ENCODE data around the gene STING1. TPM values are rescaled to one million over a fixed set of nuclear protein-coding genes. Genes with fewer than 3 reads are reported as not detected.
"Not testable (repeated sequence)": the region's sequence is repeated elsewhere in the genome, so short reads cannot be mapped to it uniquely, and the experiment has no call there.

The STING1 gene
- total RNA-seq, 1 donor from 2014 or later: 85.3 TPM

- no peak for DNase-seq (ENCODE audit: low spot score)
- intact Hi-C loops (cut with DNase I): no loop called here
These were observed 35.4 kb downstream of the STING1 start for GRCh38 chr5:139446956-139447779.

- no peak for DNase-seq (ENCODE audit: low spot score)
- intact Hi-C loops (cut with DNase I): no loop called here
These were observed 37.0 kb downstream of the STING1 start for GRCh38 chr5:139445325-139446170.

DNA sequence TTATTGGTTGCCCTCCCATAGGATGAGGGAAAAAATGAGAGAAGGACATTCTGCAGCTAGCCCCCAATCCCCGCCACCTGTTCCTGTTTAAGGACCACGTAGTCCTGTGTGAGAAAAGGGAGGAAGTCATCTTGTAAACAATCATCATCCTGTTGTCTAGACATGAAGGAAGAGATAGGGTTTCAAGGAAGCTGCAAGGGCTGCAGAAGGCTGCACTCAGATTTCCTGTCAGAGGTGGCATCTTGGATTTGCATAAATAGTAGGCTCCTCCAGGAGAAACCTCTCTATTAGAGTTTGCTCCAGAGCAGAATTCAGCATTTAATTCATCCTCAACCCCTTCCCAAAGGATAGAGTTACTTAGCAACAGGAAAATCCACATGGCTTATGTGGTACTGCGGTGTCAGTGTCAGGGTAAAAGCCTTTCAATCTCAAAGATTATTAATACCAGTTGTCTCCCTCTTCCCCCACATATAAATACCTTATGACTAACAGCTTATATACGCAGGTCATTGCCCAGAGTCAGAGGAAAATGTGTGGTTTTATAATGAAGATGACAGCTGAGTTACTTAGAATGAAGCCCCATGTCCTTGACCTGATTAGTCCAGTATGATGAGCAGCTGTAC lies 38.6 kb downstream of the STING1 start:
- DNase-seq (ENCODE audit: low spot score): no peak
- intact Hi-C loops (cut with DNase I): loop anchor here (5.0 kb wide), 1 partner anchor 38 kb away; the partner anchor contains the start of gene STING1

- DNase-seq (ENCODE audit: low spot score): not testable (repeated sequence)
- intact Hi-C loops (cut with DNase I): loop anchor here (5.0 kb wide), 1 partner anchor 42 kb away; the partner anchor contains the start of gene STING1
These were observed 42.1 kb downstream of the STING1 start for GRCh38 chr5:139440416-139440815.

DNA sequence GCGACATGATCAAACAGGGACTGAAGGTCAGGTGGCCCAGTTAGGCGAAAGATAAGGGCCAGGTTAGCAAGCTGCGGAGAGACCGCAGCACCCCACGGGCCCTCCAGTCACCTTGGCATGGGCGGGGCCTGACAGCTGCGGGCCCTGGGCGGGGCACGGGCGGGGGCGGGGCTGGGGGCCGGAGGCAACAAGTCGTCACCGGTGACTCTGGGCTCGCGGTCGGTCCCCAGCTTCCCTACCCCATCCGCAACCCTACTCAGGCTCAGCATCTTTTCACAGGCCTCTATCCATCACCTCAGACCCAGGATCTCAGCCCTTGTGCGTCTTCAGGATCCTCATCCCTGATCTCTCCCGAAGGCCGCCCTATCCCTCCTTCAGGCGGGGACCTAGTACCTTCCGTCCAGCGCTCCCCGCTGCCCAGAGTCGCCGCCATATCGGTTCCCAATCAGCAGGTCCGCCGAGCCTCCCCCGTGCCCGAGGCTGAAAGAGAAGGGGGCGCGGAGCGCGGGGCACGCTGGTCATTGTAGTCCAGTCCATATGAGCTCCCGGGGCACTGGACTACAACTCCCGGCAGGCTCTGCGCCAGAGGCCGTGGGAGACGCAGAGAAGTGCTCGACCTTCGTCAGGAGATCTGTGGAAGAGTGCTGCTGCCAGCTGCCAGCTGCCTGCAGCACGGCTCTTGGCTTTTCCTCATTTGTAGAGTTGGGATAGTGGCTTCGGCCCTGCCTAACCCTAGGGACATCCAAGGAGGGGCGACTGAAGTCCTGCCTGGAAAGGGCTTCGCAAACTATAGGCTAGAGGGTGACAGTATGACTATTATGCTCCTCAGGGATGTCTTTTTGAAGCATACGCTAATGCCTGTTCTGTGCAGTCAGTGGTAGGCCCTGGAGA lies 43.3 kb downstream of the STING1 start, which contains the start of gene DNAJC18:
Gene DNAJC18, minus strand, starts transcription at position 513 of the 891 bp plus-strand sequence. Its CDS starts 80 bp downstream, at position 433.
- DNase-seq (ENCODE audit: low spot score): peak; percentile 97
- intact Hi-C loops (cut with DNase I): loop anchor here (5.0 kb wide), 1 partner anchor 78 kb away; no protein-coding TSS in a partner anchor

DNA sequence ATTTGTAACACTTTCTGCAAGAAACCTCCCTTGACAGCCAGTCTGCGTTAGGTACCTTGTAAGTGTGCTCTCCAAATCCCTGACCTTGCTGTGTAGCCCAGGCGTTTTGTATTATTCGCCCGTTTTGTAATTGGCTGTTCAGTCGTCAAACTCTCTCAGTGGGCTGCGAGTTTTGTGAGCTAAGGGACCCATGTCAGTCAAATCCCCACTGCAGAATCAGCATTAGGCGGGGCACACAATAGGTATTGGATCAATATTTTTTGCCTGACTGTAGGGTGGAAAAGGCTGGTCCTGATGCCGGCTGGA lies 43.9 kb downstream of the STING1 start:
- intact Hi-C loops (cut with DNase I): loop anchor here (5.0 kb wide), 1 partner anchor 79 kb away; no protein-coding TSS in a partner anchor
- DNase-seq (ENCODE audit: low spot score): no peak

DNA sequence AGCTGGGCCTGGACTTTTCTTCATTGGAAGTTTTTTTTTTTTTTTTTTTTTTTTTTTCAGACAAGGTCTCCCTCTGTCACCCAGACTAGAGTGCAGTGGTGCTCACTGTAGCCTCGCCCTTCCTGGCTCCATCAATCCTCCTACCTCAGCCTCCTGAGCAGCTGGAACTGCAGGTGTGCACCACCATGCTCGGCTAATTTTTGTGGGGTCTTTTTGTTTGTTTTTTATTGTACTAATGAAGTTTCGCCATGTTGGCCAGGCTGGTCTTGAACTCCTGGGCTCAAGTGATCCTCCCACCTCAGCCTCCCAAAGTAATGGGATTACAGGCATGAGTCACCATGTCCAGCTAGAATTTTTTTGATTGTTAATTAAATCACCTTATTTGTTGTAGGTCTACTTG lies 46.9 kb downstream of the STING1 start:
- intact Hi-C loops (cut with DNase I): loop anchor here (5.0 kb wide), 1 partner anchor 82 kb away; no protein-coding TSS in a partner anchor
- DNase-seq (ENCODE audit: low spot score): no peak

- no peak for DNase-seq (ENCODE audit: low spot score)
- intact Hi-C loops (cut with DNase I): no loop called here
These were observed 50.9 kb downstream of the STING1 start for GRCh38 chr5:139431706-139432105.

DNA sequence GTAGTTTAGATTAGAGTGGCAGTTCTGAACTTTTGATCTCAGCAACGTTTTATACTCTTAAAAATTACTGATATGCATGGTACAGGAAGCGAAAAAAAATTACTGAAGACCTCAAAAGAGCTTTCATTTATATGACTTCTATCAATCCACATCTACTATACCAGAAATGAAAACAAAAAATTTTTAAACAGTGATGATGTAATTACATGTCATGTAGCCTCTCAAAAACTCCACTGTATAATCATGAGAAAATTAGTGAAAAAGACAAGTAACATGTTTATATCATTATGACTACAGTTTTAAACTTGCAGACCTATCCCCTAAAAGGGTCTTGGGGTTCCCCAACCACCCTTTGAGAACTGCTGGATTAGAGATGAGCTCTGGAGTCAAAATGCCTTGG lies 52.5 kb downstream of the STING1 start:
- intact Hi-C loops (cut with DNase I): no loop called here
- no peak for DNase-seq (ENCODE audit: low spot score)

DNA sequence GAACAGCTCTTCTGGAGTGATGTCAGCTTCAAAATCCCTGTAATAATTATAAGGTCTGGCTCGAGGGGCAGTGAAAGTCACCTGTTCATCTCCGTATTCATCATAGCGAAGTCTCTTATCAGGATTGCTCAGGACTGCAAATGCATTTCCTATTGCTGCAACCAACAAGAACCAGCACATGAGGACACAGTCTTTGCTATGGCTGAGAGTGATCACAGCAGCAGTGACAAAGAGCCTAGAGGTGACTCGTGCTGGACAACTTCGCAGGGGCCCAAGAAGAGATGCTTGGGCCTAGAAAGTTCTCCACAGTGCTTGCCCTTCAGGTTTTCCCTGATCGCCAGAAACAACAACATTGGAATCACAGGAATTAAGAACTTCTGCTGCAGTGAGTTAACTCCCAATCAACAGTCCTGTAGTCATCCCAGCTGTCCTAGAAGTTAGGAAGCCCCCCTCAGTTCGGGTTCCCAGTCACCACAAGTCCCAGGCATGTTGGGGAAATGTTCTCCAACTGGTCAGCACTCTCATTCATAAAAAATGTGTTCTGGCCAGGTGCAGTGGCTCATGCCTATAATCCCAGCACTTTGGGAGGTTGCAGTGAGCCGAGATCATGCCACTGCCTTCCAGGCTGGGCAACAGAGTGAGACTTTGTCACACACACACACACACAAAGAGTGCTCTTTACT lies 56.2 kb downstream of the STING1 start:
- intact Hi-C loops (cut with DNase I): loop anchor here (10.0 kb wide), 1 partner anchor 338 kb away; no protein-coding TSS in a partner anchor
- DNase-seq (ENCODE audit: low spot score): no peak

Other genes with a start within 250 kb of the STING1 start
- gene MATR3, start 189.0 kb downstream of the STING1 start, total RNA-seq: 170 TPM
- gene PAIP2, start 140.9 kb downstream of the STING1 start, total RNA-seq: 133 TPM
- gene SLC23A1, start 99.5 kb downstream of the STING1 start, total RNA-seq: not detected
- gene MZB1, start 92.8 kb downstream of the STING1 start, total RNA-seq: 0.51 TPM
- gene PROB1, start 87.7 kb downstream of the STING1 start, total RNA-seq: 34.7 TPM
- 12.4 TPM for gene SPATA24, start 78.7 kb downstream of the STING1 start, total RNA-seq
- gene DNAJC18, start 43.2 kb downstream of the STING1 start, total RNA-seq: 20.3 TPM
- 20.1 TPM for gene ECSCR, start 20.0 kb downstream of the STING1 start, total RNA-seq
- not detected for gene SMIM33, start 11.8 kb downstream of the STING1 start, total RNA-seq
- gene UBE2D2, start 78.6 kb upstream of the STING1 start, total RNA-seq: 124 TPM
- 49.3 TPM for gene CXXC5, start 165.6 kb upstream of the STING1 start, total RNA-seq